ENCODE data around the gene ZBTB20.

GRCh38 chr3:114356066-114356465, 791.0 kb downstream of the ZBTB20 start:
- no peak for TF ChIP-seq POLR2A (IDR thresholded peaks at IDR 0.05)
- TF ChIP-seq CTCF (IDR thresholded peaks at IDR 0.05): no peak
- no peak for TF ChIP-seq POLR2AphosphoS5 (IDR thresholded peaks at IDR 0.05)

Data from stomach (tissue), 4 donors.